Kidney (tissue), 14 donors: ENCODE results near the gene DNMT3L. TPM values are rescaled to one million over a fixed set of nuclear protein-coding genes. Genes with fewer than 3 reads are reported as not detected.

Experiments
- DNase-seq, 5 donors: peaks; one replicate each; pipeline ENCODE4 v3.0.0-alpha.2; 2013 to 2020
- FAIRE-seq: peaks from 2 replicates; lab custom pipeline; 2012; peaks lifted over from hg19 to GRCh38; lab: Jason Lieb, UNC
- H3K27ac ChIP-seq, 2 donors: one replicate each; pipeline ENCODE4 v1.7.0; 2013; ENCODE audit warnings: low read depth in 2 of 2, low read length in 2 of 2, inconsistent platforms in 1 of 2
- H3K27me3 ChIP-seq: one replicate; pipeline ENCODE4 v1.7.1; 2013; ENCODE audit warnings: low read length, inconsistent platforms; ENCODE audit not compliant: control insufficient read depth, insufficient read depth
- H3K36me3 ChIP-seq, 3 donors: one replicate each; pipeline versions ENCODE4 v1.7.0 to v1.7.1; 2013; ENCODE audit warnings: low read length in 3 of 3, control low read depth in 1 of 3, inconsistent platforms in 1 of 3; ENCODE audit not compliant: insufficient read depth in 3 of 3, control insufficient read depth in 2 of 3
- H3K4me1 ChIP-seq, 3 donors: one replicate each; pipeline versions ENCODE4 v1.7.0 to v1.7.1; 2013; ENCODE audit warnings: low read length in 3 of 3, inconsistent platforms in 1 of 3, low read depth in 1 of 3; ENCODE audit not compliant: control insufficient read depth in 2 of 3, insufficient read depth in 2 of 3
- H3K4me3 ChIP-seq, 3 donors: one replicate each; pipeline versions ENCODE4 v1.7.0 to v1.8.1; 2013; ENCODE audit warnings: low read length in 3 of 3, control low read depth in 1 of 3, inconsistent platforms in 1 of 3
- H3K9ac ChIP-seq, 3 donors: one replicate each; pipeline versions ENCODE4 v1.7.0 to v1.7.1; 2013; ENCODE audit warnings: low read length in 3 of 3, control low read depth in 1 of 3, inconsistent platforms in 1 of 3
- H3K9me3 ChIP-seq, 3 donors: one replicate each; pipeline versions ENCODE4 v1.7.0 to v1.7.1; 2013; ENCODE audit warnings: low read length in 3 of 3, control low read depth in 1 of 3, inconsistent platforms in 1 of 3; ENCODE audit not compliant: control insufficient read depth in 2 of 3, insufficient read depth in 1 of 3
- CTCF ChIP-seq: IDR thresholded peaks from 3 replicates; pipeline ENCODE4 v1.5.1; 2012; ENCODE audit warnings: mild to moderate bottlenecking, moderate library complexity, borderline replicate concordance; ENCODE audit not compliant: insufficient read depth; ENCODE audit errors: extremely low read depth
- intact Hi-C: fragments of 100-400 bp; cut with DNase I; formaldehyde crosslinking; loops from one replicate; pipeline ENCODE4 v1.11.1; 2022
- polyA plus RNA-seq: library from polyadenylated mRNA; stranded (reverse); fragments of 350-450 nt; fragmentation: Illumina TruSeq; extraction: RNeasy Lipid Tissue Mini Kit (QIAGEN cat#74804); gene quantifications from one replicate; pipeline ENCODE4 v1.2.3, GENCODE V29; 2014; ENCODE audit warnings: low read depth, low replicate concordance; ENCODE audit not compliant: insufficient read depth
- total RNA-seq: library from RNA; stranded (reverse); fragmentation: NEBNext Ultra II Directional; extraction: Animal tissue kit (Norgen Biotek cat#: 25700); gene quantifications from one replicate; pipeline ENCODE4 v1.2.1, GENCODE V29; 2021
- donor health status: control.
- donor health status: control.
- donor health status: control.
- donor health status: control.
- donor health status: control.
- donor health status: DM: yes; HTN: yes; CAD: no.
- donor health status: Normal renal cell carcinoma (clear cell type).

The DNMT3L gene
- total and polyA plus RNA-seq, 2 donors from 2014 or later, result 0.47 TPM; not detected in 1

- DNase-seq (peak in 1 of 5 donors; percentile 56), FAIRE-seq (no peak)
- H3K9ac ChIP-seq, result no peak overlapping the region
- H3K27me3 ChIP-seq, result no peaks in the 10 kb centered on the region
- no peak for TF ChIP-seq CTCF
- no peak overlapping the region for H3K4me3 ChIP-seq
- H3K27ac ChIP-seq, result no peak overlapping the region
- no peaks in the 10 kb centered on the region for H3K36me3 ChIP-seq
- intact Hi-C loops, result no loop called here
- H3K9me3 ChIP-seq, result no peaks in the 10 kb centered on the region
- H3K4me1 ChIP-seq, result no peaks in the 10 kb centered on the region
Observed at GRCh38 chr21:44289381-44290010, 27.8 kb upstream of the DNMT3L start.

GRCh38 chr21:44288251-44289110, 26.8 kb upstream of the DNMT3L start:
- Histone ChIP-seq H3K9me3 (no peaks in the 10 kb centered on the region), H3K27ac (no peak overlapping the region), H3K9ac (no peak overlapping the region), H3K27me3 (no peaks in the 10 kb centered on the region), H3K4me1 (no peaks in the 10 kb centered on the region), H3K4me3 (no peak overlapping the region), H3K36me3 (no peaks in the 10 kb centered on the region)
- intact Hi-C loops, result no loop called here
- FAIRE-seq (no peak), DNase-seq (peak in 1 of 5 donors; percentile 61)
- TF ChIP-seq CTCF, result no peak

- no peak for FAIRE-seq
- Histone ChIP-seq H3K9ac (no peak overlapping the region), H3K27me3 (no peaks in the 10 kb centered on the region), H3K4me3 (no peak overlapping the region), H3K27ac (no peak overlapping the region), H3K36me3 (no peaks in the 10 kb centered on the region), H3K9me3 (no peaks in the 10 kb centered on the region), H3K4me1 (no peaks in the 10 kb centered on the region)
- peak in 1 of 5 donors; percentile 74 for DNase-seq
- TF ChIP-seq CTCF, result no peak
- intact Hi-C loops, result no loop called here
Observed at GRCh38 chr21:44286716-44287632, 25.3 kb upstream of the DNMT3L start.
